SHP77 (cell line): Measurements from ENCODE around the gene STK33.

ENCODE experiments used
- DNase-seq, 2 experiments: peaks; one replicate each; lab custom pipeline; 2025; lab: John Stamatoyannopoulos, UW

STK33 gene

DNA sequence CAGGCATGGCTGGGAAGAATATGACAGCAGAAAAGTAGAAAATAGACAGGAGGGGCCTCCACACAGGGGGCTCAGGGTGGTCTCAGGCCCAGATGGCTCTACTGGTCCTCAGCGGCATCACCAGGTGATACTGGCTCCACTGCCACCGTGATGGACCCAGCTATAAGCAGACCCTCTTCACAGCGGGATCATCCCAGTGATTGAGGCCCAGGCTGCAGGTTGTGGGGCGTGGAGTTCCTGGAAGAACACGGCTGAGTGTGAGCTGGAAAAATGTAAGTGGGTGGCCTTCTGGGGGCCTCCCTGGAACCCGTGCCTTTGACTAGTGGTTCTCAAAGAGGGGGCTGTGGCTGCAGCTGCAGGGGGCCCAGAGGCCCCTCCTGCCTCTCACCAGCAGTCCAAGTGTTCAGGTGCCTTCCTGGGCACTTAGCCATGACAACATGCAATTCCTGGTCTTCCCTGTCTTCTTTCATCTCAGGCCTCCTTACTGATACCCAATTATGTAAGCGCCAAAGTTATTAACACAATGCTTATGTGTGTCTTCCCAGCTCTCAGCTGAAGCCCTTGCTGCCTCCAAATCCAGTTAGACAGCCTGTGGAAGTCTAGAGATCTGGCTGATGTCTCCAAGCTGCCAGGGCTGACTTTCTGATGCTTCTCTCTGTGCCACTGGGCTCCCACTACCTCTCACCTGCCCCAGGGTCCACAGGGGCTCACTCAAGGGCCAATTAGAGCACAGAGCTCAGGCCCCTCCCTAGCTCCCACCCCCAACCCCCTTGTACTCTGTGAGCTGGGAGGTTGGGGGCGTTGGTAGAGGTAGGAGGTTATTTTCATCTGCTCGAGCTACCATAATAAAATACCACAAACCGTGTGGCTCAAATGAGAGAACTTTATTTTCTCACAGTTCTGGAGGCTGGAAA is 220.3 kb downstream of the STK33 start:
- DNase-seq = no peak

DNA sequence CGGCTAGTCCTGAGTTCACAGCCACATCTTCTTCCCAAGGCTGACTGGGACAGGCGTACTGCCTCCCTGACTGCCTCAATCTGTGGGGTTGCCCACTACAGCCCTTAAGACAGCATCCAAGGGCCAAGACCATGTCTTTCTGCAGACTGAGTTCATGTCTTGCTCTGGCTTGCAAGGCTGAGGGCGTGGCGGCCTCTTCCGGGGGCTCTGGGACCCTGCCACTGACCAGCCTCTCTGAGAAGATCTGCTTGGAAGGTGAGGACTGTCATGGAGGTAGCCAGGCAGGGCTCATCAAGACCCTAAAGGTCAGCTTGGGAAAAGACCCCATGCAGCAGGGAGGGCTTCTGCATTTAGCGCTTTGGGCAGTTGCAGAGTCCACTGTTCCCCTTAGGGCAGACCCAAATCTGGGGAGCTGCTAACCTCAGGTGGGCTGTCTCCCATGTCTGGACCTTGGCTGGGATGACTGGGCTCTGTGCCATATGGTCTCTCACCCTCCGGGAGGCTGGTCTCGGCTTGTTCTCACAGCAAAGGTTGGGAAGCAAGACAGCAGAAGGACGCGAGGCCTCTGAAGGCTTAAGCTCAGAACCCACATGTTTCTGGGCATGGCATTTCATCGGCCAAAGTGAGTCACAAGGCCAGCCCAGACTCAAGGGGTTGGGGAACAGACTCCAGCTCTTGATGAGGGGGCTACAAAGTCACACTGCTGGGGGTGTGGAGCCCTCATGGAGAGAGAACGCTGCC is 221.2 kb downstream of the STK33 start:
- DNase-seq = no peak

DNA sequence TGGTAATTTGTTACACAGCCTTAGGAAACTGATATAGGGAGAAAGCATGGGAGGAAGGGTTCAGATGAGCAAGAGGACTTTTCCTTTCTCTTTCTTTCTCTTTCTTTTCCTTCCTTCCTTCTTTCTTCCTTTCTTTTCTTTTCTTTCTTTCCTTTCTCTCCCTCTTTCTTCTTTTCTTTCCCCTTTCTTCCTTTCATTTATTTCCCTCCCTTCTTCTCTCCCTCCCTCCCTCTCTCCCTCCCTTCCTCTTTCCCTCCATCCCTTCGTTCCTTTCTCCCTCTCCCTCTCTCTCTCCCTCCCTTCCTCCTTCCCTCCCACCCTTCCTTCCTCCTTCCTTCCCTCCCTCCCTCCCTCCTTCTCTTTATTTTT is 222.5 kb downstream of the STK33 start:
- no peak for DNase-seq

DNA sequence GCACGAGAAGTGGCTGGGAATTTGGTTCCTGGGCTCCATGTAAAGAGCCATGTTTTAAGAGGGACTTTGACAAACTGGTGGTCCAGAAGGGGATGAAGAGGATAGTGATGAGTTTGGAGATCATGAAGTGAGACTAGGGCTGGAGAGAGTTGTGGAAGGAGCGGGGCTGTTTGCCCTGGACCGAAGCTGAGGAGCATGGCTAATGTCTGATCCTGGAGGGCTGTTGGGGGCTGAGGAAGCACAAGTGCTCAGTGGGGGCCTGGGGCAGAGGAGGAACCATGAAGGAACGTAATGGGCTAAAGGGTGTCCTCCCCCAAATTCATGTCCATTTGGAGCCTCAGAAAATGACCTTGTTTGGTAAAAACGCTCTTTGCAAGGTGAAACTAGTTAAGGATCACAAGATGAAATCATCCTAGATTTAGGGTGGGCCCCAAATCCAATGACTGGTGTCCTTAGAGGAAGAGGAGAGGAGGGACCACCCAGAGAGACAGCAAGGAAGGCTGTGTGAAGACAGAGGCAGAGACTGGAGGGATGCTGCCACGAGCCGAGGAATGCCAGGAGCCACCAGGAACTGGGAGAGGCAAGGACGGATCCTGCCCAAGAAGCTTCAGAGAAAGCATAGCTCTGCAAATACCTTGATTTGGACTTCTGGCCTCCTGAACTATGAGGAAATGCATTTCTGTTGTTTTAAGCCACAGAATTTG is 223.1 kb downstream of the STK33 start:
- no peak for DNase-seq

DNA sequence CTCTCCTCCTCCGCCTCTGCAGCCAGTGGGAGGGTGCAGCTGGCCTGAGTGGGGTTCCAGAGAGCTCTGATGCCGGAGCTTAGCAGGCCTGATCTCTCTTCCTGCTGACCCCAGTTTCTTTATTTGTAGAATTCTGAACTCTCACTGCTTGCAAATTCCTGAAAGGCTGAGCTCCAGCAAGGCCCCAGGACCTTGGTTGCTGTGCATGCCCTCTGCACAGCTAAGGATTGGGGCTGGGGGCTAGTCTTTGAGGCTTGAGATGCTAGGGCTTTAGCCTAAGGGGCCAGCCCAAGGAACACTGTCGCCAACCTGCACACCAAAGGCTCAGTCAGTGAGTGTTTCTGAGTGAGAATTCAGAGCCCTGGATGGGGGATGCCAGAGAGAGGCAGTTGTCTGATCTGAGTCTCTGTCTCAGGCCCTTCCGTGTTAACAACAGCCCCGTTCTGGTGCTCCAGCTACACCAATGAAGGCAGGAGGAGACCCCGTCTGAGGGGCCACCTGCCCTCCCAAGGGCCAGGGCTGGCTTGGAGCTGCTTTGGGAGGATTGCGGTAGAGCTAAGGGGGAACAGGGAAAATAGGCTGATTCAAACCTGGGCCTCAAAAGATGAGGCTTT is 224.3 kb downstream of the STK33 start:
- DNase-seq = no peak

DNA sequence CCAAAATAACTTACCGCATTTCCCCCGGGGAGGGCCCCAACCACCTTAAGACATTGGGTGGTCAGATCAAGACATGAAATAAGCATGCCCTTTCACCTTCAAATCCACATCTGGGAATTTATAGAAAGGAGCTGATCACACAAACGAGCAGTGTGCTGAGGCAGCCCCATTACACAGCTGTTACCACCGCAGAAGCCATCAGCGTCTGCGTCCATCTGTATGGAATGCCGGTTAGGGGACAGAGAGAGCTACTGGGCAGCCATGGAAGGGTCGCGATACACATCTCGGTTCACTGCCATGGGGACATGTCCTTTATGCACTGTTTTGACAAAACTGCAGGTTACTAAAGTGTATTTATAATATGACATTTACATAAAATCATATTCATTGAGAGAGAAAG is 225.3 kb downstream of the STK33 start:
- DNase-seq = no peak

DNA sequence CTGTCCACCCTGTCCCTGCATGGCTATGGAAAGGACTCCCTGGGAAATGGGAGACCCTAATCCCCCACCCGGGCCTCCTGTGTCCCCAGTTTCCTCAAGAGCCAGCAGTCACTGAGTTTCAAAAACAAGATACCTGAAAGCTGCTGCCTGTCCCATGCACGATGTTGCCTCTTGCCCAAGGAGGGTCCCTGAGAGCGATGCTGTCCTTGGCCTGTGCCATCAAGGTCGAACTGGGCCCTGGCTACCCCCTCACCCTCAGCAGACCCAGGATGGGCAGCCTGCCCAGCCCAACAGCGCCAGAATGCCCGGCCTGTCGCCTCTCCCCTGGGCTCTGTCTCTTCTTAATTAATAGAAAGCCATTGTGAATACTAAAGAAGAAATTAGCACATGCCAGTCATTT is 225.8 kb downstream of the STK33 start:
- no peak for DNase-seq

DNA sequence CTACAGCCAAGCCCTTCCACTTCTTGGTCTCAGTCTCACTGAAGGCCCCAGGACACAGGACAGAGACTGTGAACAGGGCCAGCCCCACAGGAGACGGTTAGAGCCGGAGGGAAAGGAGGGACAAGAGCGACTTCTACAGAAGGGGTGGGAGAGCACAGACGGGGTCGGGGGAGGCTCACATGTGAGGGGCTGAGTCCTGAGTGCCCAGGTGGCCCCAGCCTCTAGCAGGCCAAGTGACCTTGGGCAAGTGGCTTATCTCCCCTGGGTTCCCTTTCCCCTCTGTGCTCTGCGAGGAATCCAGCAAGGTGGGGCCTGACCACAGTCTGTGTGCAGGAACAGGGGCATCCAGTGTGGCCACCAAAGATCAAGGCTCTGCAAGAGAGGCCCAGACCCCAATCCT is 227.7 kb downstream of the STK33 start:
- DNase-seq = no peak

DNA sequence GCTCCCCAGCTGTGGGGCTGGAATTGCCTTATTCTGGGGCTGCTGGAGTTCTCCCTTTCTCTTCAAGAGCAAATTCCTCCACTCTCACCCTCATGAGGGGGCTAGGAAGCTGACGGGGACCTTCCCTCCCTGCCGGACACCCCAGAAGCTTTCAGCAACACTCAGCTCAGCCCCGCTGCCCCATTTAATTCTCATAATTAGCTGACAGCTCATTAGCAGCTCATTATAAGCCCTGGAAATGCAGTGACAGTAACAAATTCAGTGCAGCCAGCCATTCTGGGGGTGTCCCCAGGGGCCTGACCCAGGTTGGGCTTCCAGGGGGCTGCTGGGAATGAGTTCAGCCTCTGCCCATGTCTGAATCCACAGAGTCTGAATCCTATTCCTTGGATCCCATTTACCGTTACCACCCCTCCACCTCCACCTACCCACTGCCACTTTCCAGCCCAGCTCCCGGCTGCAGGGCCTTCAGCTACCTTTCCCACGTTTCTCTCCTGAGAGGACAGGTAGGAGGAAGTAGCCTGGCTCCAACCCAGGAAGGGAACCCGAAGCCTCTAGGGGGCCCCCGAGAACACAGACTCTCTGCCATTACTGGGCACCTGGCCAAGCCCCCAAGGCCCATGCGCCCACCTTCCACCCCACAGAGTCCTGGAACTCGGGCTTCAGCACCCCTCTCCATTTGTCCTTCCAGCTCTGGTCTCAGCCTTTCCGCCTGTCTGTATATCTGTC is 228.6 kb downstream of the STK33 start:
- no peak for DNase-seq

DNA sequence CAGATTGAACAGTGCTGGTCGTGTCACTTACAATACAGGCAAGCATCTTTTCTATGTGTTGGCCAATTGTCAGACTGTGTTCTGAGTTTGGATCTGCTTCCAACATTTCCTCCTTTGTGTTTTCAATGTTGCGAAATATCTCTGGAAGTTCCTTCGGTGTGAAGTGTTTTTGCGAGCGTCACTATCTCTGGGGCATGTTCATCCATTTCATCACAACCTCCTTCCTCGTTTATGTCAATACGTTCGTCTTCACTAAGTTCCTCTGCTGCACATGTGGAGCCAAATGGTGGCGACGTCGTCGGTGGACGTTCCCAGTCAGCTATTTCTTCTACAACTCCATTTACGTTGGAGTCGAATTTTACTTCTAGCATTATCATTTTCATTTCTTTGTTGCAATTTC is 230.1 kb downstream of the STK33 start:
- no peak for DNase-seq

DNA sequence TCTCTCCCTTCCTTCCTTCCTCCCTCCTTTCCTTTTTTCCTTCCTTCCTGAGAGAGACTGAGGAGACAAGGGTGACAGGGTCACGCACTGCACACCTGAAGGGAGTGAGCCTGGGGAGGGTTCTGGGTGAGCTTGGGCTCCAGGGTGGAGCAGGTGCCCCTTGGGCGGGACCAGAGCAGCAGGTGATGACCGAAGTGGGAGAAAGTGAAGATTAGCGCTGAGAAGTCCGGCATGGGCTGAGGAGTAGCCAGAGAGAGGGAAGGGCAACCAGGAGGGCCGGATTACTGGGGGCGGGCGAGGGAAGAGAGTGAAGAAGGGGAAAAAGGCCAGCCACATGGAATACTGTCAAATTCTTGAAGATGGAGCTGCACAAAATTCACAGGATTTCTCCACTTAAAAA is 231.1 kb downstream of the STK33 start:
- no peak for DNase-seq

DNA sequence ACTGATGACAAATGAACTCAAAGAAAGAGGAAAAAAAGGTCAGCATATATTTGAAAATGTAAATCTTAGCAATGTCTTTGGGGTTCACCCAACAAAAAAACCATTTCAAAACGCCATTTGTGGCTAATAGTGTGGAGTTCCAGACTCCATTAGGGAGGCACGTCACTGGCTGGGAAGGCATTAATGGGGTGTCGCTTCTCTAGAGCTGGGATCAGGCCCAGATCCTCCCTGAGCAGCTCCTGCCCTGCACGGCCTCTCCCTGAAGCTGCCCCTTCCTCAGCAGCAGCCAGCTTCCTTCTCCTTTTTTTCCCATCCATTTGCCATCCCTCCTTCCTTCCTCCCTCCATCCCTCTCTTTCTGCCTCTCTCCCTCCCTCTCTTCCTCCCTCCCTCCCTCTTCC is 231.5 kb downstream of the STK33 start:
- DNase-seq = no peak

DNA sequence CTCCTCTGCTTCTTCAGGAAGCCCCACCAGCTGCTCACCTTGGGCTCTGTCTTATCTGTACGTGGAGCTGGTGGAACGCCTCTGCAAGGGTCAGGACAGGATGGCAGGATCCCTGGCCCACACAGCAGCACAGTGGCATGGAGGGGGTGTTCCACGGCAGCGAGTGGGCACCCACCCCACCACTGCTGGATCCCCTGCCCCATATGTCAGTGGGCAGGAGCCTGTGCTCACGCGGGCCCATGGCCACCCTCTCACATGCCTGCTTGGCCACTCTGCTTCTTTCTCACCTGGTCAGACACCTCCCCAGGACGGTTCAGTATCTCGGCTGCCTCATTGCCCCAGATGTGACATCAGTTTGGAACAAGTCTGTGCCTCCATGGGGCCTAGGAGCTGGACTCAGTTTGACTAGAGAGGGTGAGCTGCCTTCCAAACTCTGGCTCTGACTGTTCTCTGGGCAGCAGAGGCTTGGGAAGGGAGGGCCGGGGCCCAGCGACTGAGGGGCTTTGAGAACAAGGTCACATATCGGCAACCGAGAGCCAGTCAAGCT is 232.3 kb downstream of the STK33 start:
- DNase-seq = no peak

DNA sequence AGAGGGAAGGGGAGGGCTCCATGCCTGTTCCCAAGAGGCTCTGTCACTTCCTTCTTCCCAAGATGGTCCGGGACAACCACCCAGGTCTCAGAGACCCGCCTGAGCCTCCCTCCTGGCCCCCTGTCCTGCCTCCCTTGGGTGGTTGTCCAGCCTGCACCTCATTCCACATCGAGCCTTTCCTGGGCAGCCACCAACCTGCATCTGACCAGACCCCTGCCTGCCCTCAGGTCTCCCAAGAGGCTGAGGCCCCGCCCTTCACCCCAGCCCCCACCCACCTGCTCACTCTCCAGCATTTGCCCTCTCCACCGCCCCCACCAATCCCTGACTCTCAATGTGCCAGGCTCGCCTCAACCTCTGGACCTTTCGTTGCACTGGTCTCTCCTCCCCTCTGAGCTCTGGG is 232.8 kb downstream of the STK33 start:
- DNase-seq = no peak

DNA sequence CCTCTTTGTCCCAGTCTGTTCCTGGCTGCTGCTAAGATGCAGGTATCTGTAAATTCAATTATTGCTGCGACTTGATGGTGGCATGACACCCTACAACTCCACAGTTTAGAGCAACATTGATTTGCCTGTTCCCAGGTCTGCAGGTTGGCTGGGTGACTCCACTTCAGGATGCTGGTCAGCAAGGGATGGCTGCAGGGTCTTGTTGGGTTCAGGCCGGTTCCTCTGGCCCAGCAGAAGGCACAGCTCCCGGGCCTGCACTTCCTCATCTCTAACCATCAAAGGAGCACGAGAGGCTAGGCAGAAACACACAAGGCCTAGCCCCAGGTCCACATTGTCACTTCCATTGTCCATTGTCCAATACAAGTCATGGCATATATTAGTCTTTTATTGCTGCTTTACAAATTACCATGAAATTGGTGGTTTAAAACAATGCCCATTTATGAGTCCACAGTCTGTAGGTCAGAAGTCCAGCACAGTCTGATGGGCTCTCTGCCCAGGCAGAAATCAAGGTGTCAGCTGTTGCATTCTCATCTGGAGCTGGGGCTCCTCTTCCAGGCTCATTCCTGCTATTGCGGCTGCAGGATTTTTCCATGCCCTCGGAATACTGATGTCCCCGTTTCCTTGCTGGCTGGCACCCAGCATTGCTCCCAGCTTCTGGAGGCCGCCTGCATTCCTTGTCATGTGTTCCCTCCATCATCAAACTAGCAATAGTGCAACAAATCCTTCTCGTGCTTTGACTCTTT is 233.8 kb downstream of the STK33 start:
- DNase-seq = no peak

DNA sequence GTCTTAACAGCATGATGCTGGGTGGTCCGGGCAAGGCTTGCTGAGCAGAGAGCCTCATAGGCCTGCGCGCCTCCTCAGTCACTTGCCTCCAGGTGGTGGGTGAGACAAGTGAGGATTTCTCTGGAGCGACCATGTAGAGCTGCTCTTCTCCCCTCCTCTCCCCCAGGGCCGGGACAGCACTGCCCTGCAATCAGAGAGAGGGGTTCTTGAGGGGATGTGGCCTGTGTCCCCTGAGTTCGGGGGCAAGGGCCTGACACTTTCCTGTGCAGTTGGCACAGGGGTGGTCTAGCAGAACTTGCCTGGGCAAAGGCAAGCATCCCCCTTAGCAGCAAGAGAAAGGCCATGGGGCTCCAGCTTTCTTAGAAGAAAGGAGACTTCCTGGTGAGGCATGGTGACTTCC is 234.5 kb downstream of the STK33 start:
- DNase-seq = no peak

DNA sequence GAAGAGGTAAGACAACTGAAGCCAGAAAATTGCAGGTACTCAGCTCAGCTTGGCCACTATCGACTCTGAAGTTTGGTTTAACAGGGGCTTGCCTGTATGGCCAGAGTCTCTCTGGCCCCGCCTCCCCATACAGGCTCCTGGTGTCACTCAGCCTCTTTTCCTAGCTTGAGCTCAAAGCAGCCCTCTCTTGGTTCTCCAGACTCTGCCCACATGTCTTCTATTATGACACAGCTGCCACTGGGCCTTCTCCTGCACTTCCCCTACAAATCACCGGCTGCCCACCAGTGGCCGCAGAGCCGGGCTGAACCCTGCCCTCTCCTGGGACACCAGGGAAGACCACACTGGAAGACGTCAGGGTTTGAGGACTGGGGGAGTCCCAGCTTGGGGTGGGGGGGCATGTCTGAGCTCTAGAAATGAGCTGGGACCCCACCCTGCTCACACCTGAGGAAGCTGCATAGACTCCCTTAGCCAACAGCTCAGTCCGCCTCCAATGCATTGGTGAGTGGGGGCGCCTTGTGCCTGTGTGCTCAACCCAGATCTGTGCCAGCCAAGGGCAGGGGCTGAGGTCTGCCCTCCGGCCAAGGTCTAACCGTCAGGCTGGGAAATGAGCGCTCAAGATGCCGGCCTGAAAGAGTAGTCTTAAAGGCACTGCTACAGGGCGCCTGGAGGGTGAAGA is 236.0 kb downstream of the STK33 start:
- no peak for DNase-seq

DNA sequence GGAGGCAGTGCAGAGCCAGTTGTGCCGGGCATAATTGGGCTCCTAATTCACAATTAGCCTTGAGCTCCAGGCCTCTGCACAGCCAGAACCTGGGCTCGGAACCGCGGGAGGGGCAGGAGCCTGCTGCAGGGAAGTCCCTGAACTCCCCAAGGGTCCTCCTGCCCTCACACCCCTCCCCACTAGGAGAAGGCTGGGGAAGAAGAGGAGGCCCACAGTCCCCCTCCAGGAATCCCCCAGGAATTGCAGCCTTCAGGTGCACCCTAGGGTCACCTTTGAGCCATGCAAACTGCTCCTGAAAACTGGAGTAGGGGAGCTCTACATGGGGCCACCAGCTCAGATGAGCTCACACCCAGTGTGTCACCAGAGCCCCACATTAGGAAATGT is 236.5 kb downstream of the STK33 start:
- DNase-seq = no peak

DNA sequence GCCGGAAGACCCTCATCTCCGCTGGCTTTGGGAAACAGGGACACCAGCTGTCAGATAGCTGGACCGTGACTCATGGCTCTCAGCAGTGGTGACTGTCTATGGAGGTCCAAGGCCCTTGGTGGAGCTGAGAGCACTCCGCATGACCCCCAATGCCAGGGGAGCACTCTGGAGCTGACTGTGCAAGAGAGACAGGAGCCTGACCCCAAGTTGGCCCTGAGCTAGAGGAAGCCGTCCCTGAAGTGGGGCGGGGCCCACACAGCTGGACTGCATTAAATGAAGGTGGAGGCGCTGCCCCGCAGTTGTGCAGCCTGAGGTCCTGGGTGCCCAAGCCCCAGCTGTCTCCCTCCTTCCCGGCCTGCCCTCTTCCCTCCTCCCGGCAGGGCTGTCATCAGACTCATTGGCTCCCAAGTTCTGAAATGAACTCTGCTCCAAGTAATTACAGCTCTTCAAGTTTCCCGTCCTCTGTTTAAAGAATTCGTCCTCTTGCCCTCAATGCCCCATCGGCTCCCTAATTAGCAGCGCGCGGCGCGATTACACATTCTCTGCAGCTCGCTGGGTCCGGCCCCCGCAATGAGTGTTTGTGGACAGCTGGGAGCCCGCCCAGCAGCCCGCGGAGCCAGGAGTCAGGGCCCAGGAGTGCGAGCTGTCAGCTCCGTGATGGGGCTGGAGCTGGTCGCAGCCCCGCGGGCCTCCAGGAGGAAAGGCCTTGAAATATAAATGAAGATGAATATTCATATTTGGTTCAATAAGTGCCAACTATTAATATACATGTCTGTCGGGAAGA is 237.1 kb downstream of the STK33 start:
- DNase-seq = no peak
